Heart right ventricle (tissue), 16 donors: ENCODE data around the gene PCSK6. TPM values are rescaled to one million over a fixed set of nuclear protein-coding genes. Genes with fewer than 3 reads are reported as not detected.

ENCODE experiments used
- ATAC-seq, 8 donors: fragments of 200-7000 bp; cut with Tn5 transposase; one replicate each; pipeline ENCODE4 v1.9.1; 2020; ENCODE audit warnings: mild to moderate bottlenecking in 8 of 8, moderate library complexity in 8 of 8, moderate number of reproducible peaks in 1 of 8
- DNase-seq, 2 donors: peaks; one replicate each; pipeline ENCODE4 v3.0.0-alpha.2; 2020
- H3K27ac ChIP-seq, 10 donors: fragments of 200-600 bp; sonication (generic) in 2 of 10; one replicate each; pipeline versions ENCODE4 v1.5.0 to v1.8.0; 2020 to 2022; ENCODE audit warnings: mild to moderate bottlenecking in 3 of 10
- H3K27me3 ChIP-seq, 7 donors: fragments of 200-600 bp; one replicate each; pipeline ENCODE4 v1.8.0; 2021 to 2022; ENCODE audit warnings: mild to moderate bottlenecking in 2 of 7
- H3K36me3 ChIP-seq, 9 donors: fragments of 200-600 bp; sonication (generic) in 1 of 9; one replicate each; pipeline versions ENCODE4 v1.5.0 to v1.8.0; 2020 to 2022; ENCODE audit warnings: mild to moderate bottlenecking in 2 of 9
- H3K4me1 ChIP-seq, 9 donors: fragments of 200-600 bp; sonication (generic) in 1 of 9; one replicate each; pipeline versions ENCODE4 v1.5.0 to v1.8.0; 2020 to 2022; ENCODE audit warnings: mild to moderate bottlenecking in 4 of 9
- H3K4me3 ChIP-seq, 10 donors: fragments of 200-600 bp; sonication (generic) in 2 of 10; one replicate each; pipeline versions ENCODE4 v1.5.0 to v1.8.0; 2020 to 2022; ENCODE audit warnings: mild to moderate bottlenecking in 7 of 10, moderate library complexity in 2 of 10
- H3K9me3 ChIP-seq, 11 donors: fragments of 200-600 bp in 10 of 11; sonication (generic) in 2 of 11; one replicate each; pipeline versions ENCODE4 v1.5.0 to v1.8.0; 2013 to 2022; ENCODE audit warnings: mild to moderate bottlenecking in 2 of 11, control low read depth in 1 of 11, moderate library complexity in 1 of 11
- CTCF ChIP-seq, 9 donors: fragments of 200-600 bp; sonication (generic) in 2 of 9; IDR thresholded peaks; one replicate each; pipeline versions ENCODE4 v1.5.0 to v1.8.0; 2021 to 2022; ENCODE audit warnings: antibody characterized with exemption in 9 of 9, mild to moderate bottlenecking in 5 of 9, moderate library complexity in 1 of 9
- WGBS, 2 donors: extraction: QIAGEN DNeasy Blood & Tissue Kit; methylation state at CpG; one replicate each; pipeline ENCODE4 v1.1.7; 2013; ENCODE audit warnings: inconsistent platforms in 1 of 2; 5-methylcytosine and 5-hydroxymethylcytosine counted together
- intact Hi-C, 10 donors: fragments of 100-400 bp; cut with DNase I; formaldehyde crosslinking; loops; one replicate each; pipeline versions ENCODE4 v1.11.1 to v1.14.2; 2022
- polyA plus RNA-seq, 2 donors: library from polyadenylated mRNA; stranded (reverse); fragments of 200-250 nt; gene quantifications; one replicate each; pipeline ENCODE4 v1.2.3, GENCODE V29; 2013
- total RNA-seq, 10 donors: library from RNA; stranded (reverse); fragmentation: NEBNext Ultra II Directional in 3 of 10; extraction: Animal tissue kit (Norgen Biotek cat#: 25700) in 3 of 10; gene quantifications; one replicate each; pipeline versions ENCODE4 v1.2.1 to v1.2.4, GENCODE V29; 2021 to 2023
- donor health status: Arrhythmogenic right ventricular cardiomyopathy.
- donor health status: ischemic (EF 13 %, LVEDD 7.1; RV severe dilation, severe dysfunction).
- donor health status: healthy with polysubstance abuse.
- donor health status: DM: no; HTN: yes; CAD: no.
- donor health status: DM: no; HTN: no; CAD: no.
- donor health status: ischemic (EF 25% LVEDD 6.9; RV normal size, moderate dysfunction).
- donor health status: ischemic (EF 25% LVEDD 5.7; RV mildly dilated, moderate dysfunction).
- donor health status: healthy.
- donor health status: DM: yes; HTN: yes; CAD: no.
- donor health status: Ischemic cardiomyopathy.
- donor health status: ischemic (EF 35%, LVEDD 5.7; RV mildly dilated, moderate dysfunction).
- donor health status: nonischemic (EF 11% LVEDD 7.7; RV severe dilation, severe dysfunction).
- donor health status: DM: yes; HTN: yes; CAD: no.
- donor health status: PGD.
- donor health status: ischemic (EF 29% LVEDD 5.4; RV normal size, mild dysfunction).
- donor health status: nonischemic (EF 23%, LVEDD 6.1; RV moderate dilation, normal function).

Gene PCSK6
- total and polyA plus RNA-seq, 12 donors: 4.6 to 34.0 (median 21.7) TPM

GRCh38 chr15:101362359-101362758 lies 127.1 kb downstream of the PCSK6 start:
- no peak for DNase-seq
- intact Hi-C loops: loop anchor here in 5 of 10 donors (5.0 to 10.0 kb wide), 4 partner anchors 50 to 142 kb away; partner anchors contain the start of genes PCSK6 (in 1 of the 5) and SNRPA1 (in 1 of the 5)
- no peak overlapping the region for H3K4me3 ChIP-seq
- peaks cover 0 to 14% (median 4%) of the 10 kb centered on the region in 11 donors for H3K9me3 ChIP-seq
- peaks cover 0 to 24% (median 15%) of the 10 kb centered on the region in 9 donors for H3K4me1 ChIP-seq
- 95 to 98% methylated on average over 10 of the region's 10 CpGs for WGBS, 2 donors
- no peak for ATAC-seq
- no peak for TF ChIP-seq CTCF (IDR thresholded peaks at IDR 0.05)
- peaks cover 0 to 25% (median 0%) of the 10 kb centered on the region in 9 donors for H3K36me3 ChIP-seq
- no peaks in the 10 kb centered on the region for H3K27me3 ChIP-seq
- H3K27ac ChIP-seq: no peak overlapping the region

GRCh38 chr15:101361418-101361817 lies 128.1 kb downstream of the PCSK6 start:
- Histone ChIP-seq H3K27me3 (no peaks in the 10 kb centered on the region), H3K4me1 (peaks cover 0 to 23% (median 15%) of the 10 kb centered on the region in 9 donors), H3K36me3 (peaks cover 0 to 25% (median 0%) of the 10 kb centered on the region in 9 donors), H3K27ac (no peak overlapping the region), H3K9me3 (peaks cover 0 to 14% (median 4%) of the 10 kb centered on the region in 11 donors), H3K4me3 (no peak overlapping the region)
- ATAC-seq (no peak), DNase-seq (no peak)
- intact Hi-C loops: loop anchor here in 5 of 10 donors (5.0 to 10.0 kb wide), 4 partner anchors 51 to 143 kb away; partner anchors contain the start of genes PCSK6 (in 1 of the 5) and SNRPA1 (in 1 of the 5)
- WGBS, 2 donors: 69 to 84% methylated on average over 4 of the region's 4 CpGs
- no peak for TF ChIP-seq CTCF (IDR thresholded peaks at IDR 0.05)

GRCh38 chr15:101359365-101359947 lies 130.1 kb downstream of the PCSK6 start:
- no peak for DNase-seq
- H3K9me3 ChIP-seq: peaks cover 0 to 2% (median 0%) of the 10 kb centered on the region in 11 donors
- 82 to 89% methylated on average over 9 of the region's 9 CpGs for WGBS, 2 donors
- ATAC-seq: peak in 3 of 8 donors; percentile 12 to 49 (median 24)
- peak overlapping the region in 4 of 10 donors; percentile 4 to 65 (median 54) for H3K27ac ChIP-seq
- H3K36me3 ChIP-seq: peaks cover 0 to 19% (median 0%) of the 10 kb centered on the region in 9 donors
- H3K4me1 ChIP-seq: peaks cover 0 to 23% (median 15%) of the 10 kb centered on the region in 9 donors
- no peak for TF ChIP-seq CTCF (IDR thresholded peaks at IDR 0.05)
- no peak overlapping the region for H3K4me3 ChIP-seq
- H3K27me3 ChIP-seq: no peaks in the 10 kb centered on the region
- intact Hi-C loops: loop anchor here in 2 of 10 donors (5.0 kb wide), 1 partner anchor 143 kb away; no protein-coding TSS in a partner anchor

GRCh38 chr15:101358895-101359294 lies 130.6 kb downstream of the PCSK6 start:
- TF ChIP-seq CTCF (IDR thresholded peaks at IDR 0.05): no peak
- Histone ChIP-seq H3K4me3 (no peak overlapping the region), H3K4me1 (peaks cover 0 to 23% (median 15%) of the 10 kb centered on the region in 9 donors), H3K9me3 (no peaks in the 10 kb centered on the region), H3K36me3 (peaks cover 0 to 17% (median 0%) of the 10 kb centered on the region in 9 donors), H3K27ac (peak overlapping the region in 5 of 10 donors; percentile 42 to 71 (median 58)), H3K27me3 (no peaks in the 10 kb centered on the region)
- intact Hi-C loops: loop anchor here in 2 of 10 donors (5.0 kb wide), 1 partner anchor 143 kb away; no protein-coding TSS in a partner anchor
- peak; percentile 43 to 91 (median 82) for ATAC-seq
- peak; percentile 22 to 53 for DNase-seq
- 32 to 60% methylated on average over 7 of the region's 7 CpGs for WGBS, 2 donors
